GM12878 (cell line): ENCODE data around the gene NBPF14. TPM values are rescaled to one million over a fixed set of nuclear protein-coding genes. Genes with fewer than 3 reads are reported as not detected.

ENCODE experiments used
- polyA plus RNA-seq, 11 experiments: library from polyadenylated mRNA; depleted of rRNA in 4 of 11; unstranded in 6 of 11; stranded (reverse) in 5 of 11; fragments of >200 nt; fragmentation: Nextera tagmentation in 4 of 11; fragmentation: Illumina TruSeq in 1 of 11; extraction: Ambion mirVana in 4 of 11; extraction: Trizol in 1 of 11; gene quantifications; 1 replicate in 1 of 11; 2 replicates in 10 of 11; pipeline versions ENCODE4 v1.2.1 to v1.2.3, GENCODE V29; 2011 to 2016; ENCODE audit warnings: inconsistent platforms in 2 of 11, missing spikeins in 2 of 11, low read depth in 1 of 11
- small RNA-seq: library from RNA; depleted of rRNA; stranded (forward); fragments of <200 nt; gene quantifications from one replicate; pipeline ENCODE3, GENCODE V24; 2014
- total RNA-seq, 4 experiments: library from RNA; depleted of rRNA in 3 of 4; stranded (reverse); fragments of >200 nt in 3 of 4; fragmentation: Illumina TruSeq in 1 of 4; extraction: Trizol in 1 of 4; gene quantifications; 2 replicates each; pipeline versions ENCODE4 v1.2.1 to v1.2.3, GENCODE V29; 2013 to 2021

NBPF14 gene
- total and polyA plus RNA-seq, 10 of the 15 experiments (the other 5 are each of a cell fraction or from before 2014, with no cell fraction given) = 0.05 to 6.6 (median 0.81) TPM

Small RNA genes within 50 kb of the gene (small RNA-seq; reads per million reads assigned to genes)
- gene RF00003 = 14.6 reads per million, percentile 96 among the genes with 10 or more reads in this experiment

Other genes with a start within 250 kb of the NBPF14 start
- not detected in 2 replicates for gene PPIAL4G, start 112.7 kb downstream of the NBPF14 start, total RNA-seq (2014; rRNA removed)
- not detected in 2 replicates for gene PPIAL4G, start 112.7 kb downstream of the NBPF14 start, total RNA-seq (2014; rRNA removed; fragmentation: Illumina TruSeq; extraction: Trizol)
- gene PPIAL4G, start 112.7 kb downstream of the NBPF14 start, total RNA-seq (2021) = not detected in 2 replicates
- not detected in 2 replicates for gene PPIAL4G, start 112.7 kb downstream of the NBPF14 start, polyA plus RNA-seq (2011; rRNA removed)
- gene PPIAL4G, start 112.7 kb downstream of the NBPF14 start, polyA plus RNA-seq (2014; fragmentation: Illumina TruSeq; extraction: Trizol) = not detected in 2 replicates
- not detected for gene PPIAL4G, start 112.7 kb downstream of the NBPF14 start, polyA plus RNA-seq (2014; fragmentation: Nextera tagmentation; extraction: Ambion mirVana)
- gene PPIAL4G, start 112.7 kb downstream of the NBPF14 start, polyA plus RNA-seq (2014; rRNA removed) = not detected in 2 replicates
- not detected for gene PPIAL4G, start 112.7 kb downstream of the NBPF14 start, polyA plus RNA-seq (2016; fragmentation: Nextera tagmentation; extraction: Ambion mirVana)
- 5.1 and 11.8 TPM in 2 replicates for gene NUDT4B, start 152.8 kb upstream of the NBPF14 start, total RNA-seq (2014; rRNA removed)
- gene NUDT4B, start 152.8 kb upstream of the NBPF14 start, total RNA-seq (2014; rRNA removed; fragmentation: Illumina TruSeq; extraction: Trizol) = 0.18 and 0.67 TPM in 2 replicates
- gene NUDT4B, start 152.8 kb upstream of the NBPF14 start, total RNA-seq (2021) = not detected in 2 replicates
- gene NUDT4B, start 152.8 kb upstream of the NBPF14 start, polyA plus RNA-seq (2011; rRNA removed) = 0.82 and 25.5 TPM in 2 replicates
- 5.2 and 7.1 TPM in 2 replicates for gene NUDT4B, start 152.8 kb upstream of the NBPF14 start, polyA plus RNA-seq (2014; fragmentation: Illumina TruSeq; extraction: Trizol)
- gene NUDT4B, start 152.8 kb upstream of the NBPF14 start, polyA plus RNA-seq (2014; fragmentation: Nextera tagmentation; extraction: Ambion mirVana) = under 1 TPM in 1 of 2 experiments, not detected in 1; 0.11 TPM
- 5.1 and 7.3 TPM in 2 replicates for gene NUDT4B, start 152.8 kb upstream of the NBPF14 start, polyA plus RNA-seq (2014; rRNA removed)
- 10 to 100 TPM in 1 of 2 experiments, 1 to 10 TPM in 1; 1.5 to 10.7 TPM for gene NUDT4B, start 152.8 kb upstream of the NBPF14 start, polyA plus RNA-seq (2016; fragmentation: Nextera tagmentation; extraction: Ambion mirVana)
- 3.4 and 4.6 TPM in 2 replicates for gene PDE4DIP, start 248.4 kb upstream of the NBPF14 start, total RNA-seq (2014; rRNA removed)
- gene PDE4DIP, start 248.4 kb upstream of the NBPF14 start, total RNA-seq (2014; rRNA removed; fragmentation: Illumina TruSeq; extraction: Trizol) = 5.0 and 5.1 TPM in 2 replicates
- 7.4 and 8.2 TPM in 2 replicates for gene PDE4DIP, start 248.4 kb upstream of the NBPF14 start, total RNA-seq (2021)
- 9.0 and 9.4 TPM in 2 replicates for gene PDE4DIP, start 248.4 kb upstream of the NBPF14 start, polyA plus RNA-seq (2011; rRNA removed)
- gene PDE4DIP, start 248.4 kb upstream of the NBPF14 start, polyA plus RNA-seq (2014; fragmentation: Illumina TruSeq; extraction: Trizol) = 5.9 and 8.0 TPM in 2 replicates
- 1 to 10 TPM; 3.5 to 3.6 TPM for gene PDE4DIP, start 248.4 kb upstream of the NBPF14 start, polyA plus RNA-seq (2014; fragmentation: Nextera tagmentation; extraction: Ambion mirVana)
- 3.5 and 4.6 TPM in 2 replicates for gene PDE4DIP, start 248.4 kb upstream of the NBPF14 start, polyA plus RNA-seq (2014; rRNA removed)
- 1 to 10 TPM; 7.9 to 8.3 TPM for gene PDE4DIP, start 248.4 kb upstream of the NBPF14 start, polyA plus RNA-seq (2016; fragmentation: Nextera tagmentation; extraction: Ambion mirVana)